ENCODE results near the gene TRABD2B.

TRABD2B gene

DNA sequence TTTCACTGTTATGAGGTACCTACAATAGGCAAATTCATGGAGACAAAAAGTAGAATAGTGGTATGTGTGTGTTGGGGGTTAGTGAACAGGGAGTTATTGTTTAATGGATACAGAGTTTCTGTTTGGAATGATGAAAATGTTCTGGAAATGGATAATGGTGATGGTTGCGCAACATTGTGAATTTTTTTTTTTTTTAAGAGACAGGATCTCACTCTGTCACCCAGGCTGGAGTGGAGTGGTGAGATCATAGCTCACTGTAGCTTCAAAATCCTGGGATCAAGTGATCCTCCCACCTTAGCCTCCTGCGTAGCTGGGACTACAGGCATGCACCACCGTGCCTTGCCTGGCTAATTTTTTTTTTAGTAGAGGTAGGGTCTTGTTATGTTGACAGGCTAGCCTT, 34.5 kb upstream of the TRABD2B start:
- Histone ChIP-seq H2AFZ (ENCODE audit: low read depth, low read length) (no peak overlapping the region), H3K4me1 (ENCODE audit: insufficient read depth, low read length) (no peaks in the 10 kb centered on the region), H3K4me2 (ENCODE audit: insufficient read depth, low read length) (no peak overlapping the region), H3K9me3 (ENCODE audit: insufficient read depth, low read length, severe bottlenecking) (no peaks in the 10 kb centered on the region), H3K27me3 (ENCODE audit: insufficient read depth, low read length, poor library complexity) (no peaks in the 10 kb centered on the region), H3K27ac (ENCODE audit: low read length) (no peak overlapping the region), H3K9ac (ENCODE audit: low read depth, low read length) (no peak overlapping the region), H3K36me3 (ENCODE audit: insufficient read depth, low read length) (no peaks in the 10 kb centered on the region), H3K79me2 (ENCODE audit: insufficient read depth, low read length) (no peaks in the 10 kb centered on the region), H4K20me1 (ENCODE audit: insufficient read depth, low read length) (no peaks in the 10 kb centered on the region), H3K4me3 (ENCODE audit: low read depth in 1 of 2, low read length in 2 of 2) (no peak overlapping the region)
- ATAC-seq (ENCODE audit: insufficient read depth, low read depth) = no peak
- no peak for TF ChIP-seq EZH2 (IDR thresholded peaks at IDR 0.05; ENCODE audit: borderline replicate concordance, low read depth, low read length, severe bottlenecking)
- TF ChIP-seq, protein P1, sequence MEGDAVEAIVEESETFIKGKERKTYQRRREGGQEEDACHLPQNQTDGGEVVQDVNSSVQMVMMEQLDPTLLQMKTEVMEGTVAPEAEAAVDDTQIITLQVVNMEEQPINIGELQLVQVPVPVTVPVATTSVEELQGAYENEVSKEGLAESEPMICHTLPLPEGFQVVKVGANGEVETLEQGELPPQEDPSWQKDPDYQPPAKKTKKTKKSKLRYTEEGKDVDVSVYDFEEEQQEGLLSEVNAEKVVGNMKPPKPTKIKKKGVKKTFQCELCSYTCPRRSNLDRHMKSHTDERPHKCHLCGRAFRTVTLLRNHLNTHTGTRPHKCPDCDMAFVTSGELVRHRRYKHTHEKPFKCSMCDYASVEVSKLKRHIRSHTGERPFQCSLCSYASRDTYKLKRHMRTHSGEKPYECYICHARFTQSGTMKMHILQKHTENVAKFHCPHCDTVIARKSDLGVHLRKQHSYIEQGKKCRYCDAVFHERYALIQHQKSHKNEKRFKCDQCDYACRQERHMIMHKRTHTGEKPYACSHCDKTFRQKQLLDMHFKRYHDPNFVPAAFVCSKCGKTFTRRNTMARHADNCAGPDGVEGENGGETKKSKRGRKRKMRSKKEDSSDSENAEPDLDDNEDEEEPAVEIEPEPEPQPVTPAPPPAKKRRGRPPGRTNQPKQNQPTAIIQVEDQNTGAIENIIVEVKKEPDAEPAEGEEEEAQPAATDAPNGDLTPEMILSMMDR (IDR thresholded peaks at IDR 0.05; ENCODE audit: borderline replicate concordance, extremely low read depth, low read length, poor library complexity, severe bottlenecking) = no peak
- no peak for DNase-seq

DNA sequence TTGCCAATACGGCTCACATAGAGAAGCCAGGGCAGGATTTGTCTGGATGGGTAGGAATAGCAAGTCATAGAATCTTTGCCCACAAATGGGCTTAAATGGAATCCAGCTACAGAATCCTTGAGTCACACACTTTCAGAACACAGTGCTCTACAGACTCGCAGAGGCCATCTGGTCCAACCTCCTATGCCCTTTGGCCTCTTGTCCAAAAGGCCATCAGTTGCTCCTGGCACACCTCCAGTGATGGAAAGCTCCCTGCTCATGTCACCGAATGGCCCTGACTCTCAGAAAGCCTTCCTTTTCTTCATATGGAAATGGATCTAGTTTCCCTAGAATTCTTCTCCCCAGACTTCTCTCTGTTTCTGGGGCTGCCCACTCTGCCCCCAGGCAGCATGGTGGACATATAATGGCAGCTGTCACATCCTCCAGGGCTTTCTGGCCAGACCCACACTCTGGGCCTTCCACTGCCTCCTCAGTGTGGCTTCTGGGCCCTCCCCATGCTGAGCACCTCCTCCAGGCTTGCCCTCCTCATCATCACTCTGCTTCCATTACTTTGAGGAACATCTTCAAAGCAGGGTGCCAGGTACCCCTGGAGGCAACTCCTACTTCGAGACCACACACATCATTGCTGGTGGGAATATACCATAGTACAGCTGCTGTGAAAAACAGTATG, 33.6 kb upstream of the TRABD2B start:
- no peak overlapping the region for H2AFZ ChIP-seq (ENCODE audit: low read depth, low read length)
- ATAC-seq (ENCODE audit: insufficient read depth, low read depth) (no peak), DNase-seq (no peak)
- no peaks in the 10 kb centered on the region for H3K36me3 ChIP-seq (ENCODE audit: insufficient read depth, low read length)
- H3K79me2 ChIP-seq (ENCODE audit: insufficient read depth, low read length) = no peaks in the 10 kb centered on the region
- no peak overlapping the region for H3K4me2 ChIP-seq (ENCODE audit: insufficient read depth, low read length)
- no peaks in the 10 kb centered on the region for H3K4me1 ChIP-seq (ENCODE audit: insufficient read depth, low read length)
- no peak overlapping the region for H3K4me3 ChIP-seq (ENCODE audit: low read depth in 1 of 2, low read length in 2 of 2)
- H3K9ac ChIP-seq (ENCODE audit: low read depth, low read length) = no peak overlapping the region
- TF ChIP-seq, protein P1 (IDR thresholded peaks at IDR 0.05; ENCODE audit: borderline replicate concordance, extremely low read depth, low read length, poor library complexity, severe bottlenecking) = no peak
- no peak for TF ChIP-seq EZH2 (IDR thresholded peaks at IDR 0.05; ENCODE audit: borderline replicate concordance, low read depth, low read length, severe bottlenecking)
- H4K20me1 ChIP-seq (ENCODE audit: insufficient read depth, low read length) = no peaks in the 10 kb centered on the region
- H3K27me3 ChIP-seq (ENCODE audit: insufficient read depth, low read length, poor library complexity) = no peaks in the 10 kb centered on the region
- no peak overlapping the region for H3K27ac ChIP-seq (ENCODE audit: low read length)
- H3K9me3 ChIP-seq (ENCODE audit: insufficient read depth, low read length, severe bottlenecking) = no peaks in the 10 kb centered on the region

DNA sequence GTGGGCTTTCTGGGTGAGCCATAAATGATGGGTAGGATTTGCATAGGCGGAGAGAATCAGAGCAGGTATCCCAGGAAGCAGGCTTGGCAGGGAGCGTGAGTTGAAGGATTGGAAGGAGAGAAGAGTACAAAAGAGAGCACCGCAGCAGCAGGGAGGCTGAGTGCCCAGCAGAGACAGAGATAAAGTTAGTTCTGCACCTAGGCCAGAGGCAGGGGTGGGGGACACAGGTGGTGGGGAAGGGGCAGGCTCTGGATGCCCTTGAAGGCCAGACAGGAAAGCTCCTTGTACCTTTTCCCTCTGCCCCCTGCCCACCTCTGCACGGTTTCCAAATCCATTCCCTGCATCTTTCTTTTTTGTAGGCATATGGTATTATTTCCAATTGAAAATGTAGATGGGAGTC, 33.0 kb upstream of the TRABD2B start:
- ATAC-seq (ENCODE audit: insufficient read depth, low read depth) (no peak), DNase-seq (no peak)
- Histone ChIP-seq H2AFZ (ENCODE audit: low read depth, low read length) (no peak overlapping the region), H3K27me3 (ENCODE audit: insufficient read depth, low read length, poor library complexity) (peaks cover under 1% of the 10 kb centered on the region), H4K20me1 (ENCODE audit: insufficient read depth, low read length) (no peaks in the 10 kb centered on the region), H3K4me3 (ENCODE audit: low read depth in 1 of 2, low read length in 2 of 2) (no peak overlapping the region), H3K9ac (ENCODE audit: low read depth, low read length) (no peak overlapping the region), H3K4me2 (ENCODE audit: insufficient read depth, low read length) (no peak overlapping the region), H3K27ac (ENCODE audit: low read length) (no peak overlapping the region), H3K4me1 (ENCODE audit: insufficient read depth, low read length) (no peaks in the 10 kb centered on the region), H3K79me2 (ENCODE audit: insufficient read depth, low read length) (no peaks in the 10 kb centered on the region), H3K36me3 (ENCODE audit: insufficient read depth, low read length) (no peaks in the 10 kb centered on the region), H3K9me3 (ENCODE audit: insufficient read depth, low read length, severe bottlenecking) (no peaks in the 10 kb centered on the region)
- TF ChIP-seq EZH2 (IDR thresholded peaks at IDR 0.05; ENCODE audit: borderline replicate concordance, low read depth, low read length, severe bottlenecking) = no peak
- TF ChIP-seq, protein P1 (IDR thresholded peaks at IDR 0.05; ENCODE audit: borderline replicate concordance, extremely low read depth, low read length, poor library complexity, severe bottlenecking) = no peak

Measured in DND-41 (cell line).